Natural killer cell (primary cell): ENCODE results near the gene ZNF503. TPM values are rescaled to one million over a fixed set of nuclear protein-coding genes. Genes with fewer than 3 reads are reported as not detected.

ENCODE experiments used
- ATAC-seq, 3 donors: fragments of 150-1000 bp in 2 of 3; fragments of 200-7000 bp in 1 of 3; cut with Tn5 transposase; 1 replicate in 1 of 3; 2 replicates in 2 of 3; pipeline ENCODE4 v1.10.0; 2021; ENCODE audit warnings: mild to moderate bottlenecking in 2 of 3, moderate library complexity in 2 of 3
- DNase-seq, 2 donors: peaks; one replicate each; pipeline versions ENCODE4 v3.0.0 to v3.0.0-alpha.2; 2013 to 2021; ENCODE audit warnings: mixed read lengths in 1 of 2
- H3K27ac ChIP-seq: one replicate; pipeline ENCODE4 v1.5.1; 2013; ENCODE audit warnings: mild to moderate bottlenecking, low read length
- H3K27me3 ChIP-seq: one replicate; pipeline ENCODE4 v1.6.1; 2013; ENCODE audit warnings: low read length; ENCODE audit not compliant: control insufficient read depth, insufficient read depth
- H3K36me3 ChIP-seq: one replicate; pipeline ENCODE4 v1.6.1; 2013; ENCODE audit warnings: low read length; ENCODE audit not compliant: control insufficient read depth, insufficient read depth
- H3K4me1 ChIP-seq: one replicate; pipeline ENCODE4 v1.6.1; 2013; ENCODE audit warnings: low read length; ENCODE audit not compliant: control insufficient read depth, insufficient read depth
- H3K4me3 ChIP-seq: one replicate; pipeline ENCODE4 v1.5.1; 2013; ENCODE audit warnings: low read length
- H3K9me3 ChIP-seq: one replicate; pipeline ENCODE4 v1.6.1; 2013; ENCODE audit warnings: low read length; ENCODE audit not compliant: control insufficient read depth, insufficient read depth
- H3K27ac Mint-ChIP-seq, 2 donors: one replicate each; pipeline ENCODE4 v1.8.0; 2022; ENCODE audit warnings: mild to moderate bottlenecking in 2 of 2, mixed read lengths in 2 of 2, moderate library complexity in 1 of 2
- H3K27me3 Mint-ChIP-seq, 2 donors: one replicate each; pipeline ENCODE4 v1.8.0; 2022; ENCODE audit warnings: low read depth in 2 of 2, mixed read lengths in 2 of 2
- H3K36me3 Mint-ChIP-seq: one replicate; pipeline ENCODE4 v1.8.0; 2022; ENCODE audit warnings: mixed read lengths
- H3K4me1 Mint-ChIP-seq, 2 donors: one replicate each; pipeline ENCODE4 v1.8.0; 2022; ENCODE audit warnings: mixed read lengths in 2 of 2
- H3K4me3 Mint-ChIP-seq: one replicate; pipeline ENCODE4 v1.8.0; 2022; ENCODE audit warnings: mild to moderate bottlenecking, moderate library complexity, mixed read lengths
- H3K9me3 Mint-ChIP-seq, 2 donors: one replicate each; pipeline ENCODE4 v1.8.0; 2022; ENCODE audit warnings: mixed read lengths in 2 of 2
- CTCF ChIP-seq: fragments of 200-600 bp; IDR thresholded peaks from one replicate; pipeline ENCODE4 v1.8.0; 2022; ENCODE audit warnings: antibody characterized with exemption
- WGBS: methylation state at CpG from one replicate; pipeline ENCODE4 v1.1.7; 2013; ENCODE audit warnings: missing lambda C conversion rate; ENCODE audit not compliant: insufficient coverage; 5-methylcytosine and 5-hydroxymethylcytosine counted together
- intact Hi-C: fragments of 100-400 bp; cut with micrococcal nuclease; formaldehyde crosslinking; loops from one replicate; pipeline ENCODE4 v1.14.2; 2022
- total RNA-seq, 4 donors: library from RNA; stranded (reverse); fragments of 120-200 nt in 1 of 4; gene quantifications; one replicate each; pipeline versions ENCODE4 v1.2.3 to v1.2.4, GENCODE V29; 2013 to 2022

Gene ZNF503
- total RNA-seq, 3 donors from 2014 or later (not counting 1 experiment from before 2014, with no cell fraction given): 0.27 to 1.2 (median 0.73) TPM

GRCh38 chr10:75352650-75353049 is 48.9 kb downstream of the ZNF503 start:
- Histone ChIP-seq H3K4me1 (no peaks in the 10 kb centered on the region), H3K36me3 (no peaks in the 10 kb centered on the region), H3K27ac (no peak overlapping the region), H3K4me3 (no peak overlapping the region), H3K27me3 (no peaks in the 10 kb centered on the region), H3K9me3 (no peaks in the 10 kb centered on the region)
- H3K4me3 Mint-ChIP-seq: no peak overlapping the region
- intact Hi-C loops: no loop called here
- no peak overlapping the region for H3K27ac Mint-ChIP-seq
- 76% methylated on average over 4 of the region's 5 CpGs for WGBS
- H3K4me1 Mint-ChIP-seq: no peaks in the 10 kb centered on the region
- TF ChIP-seq CTCF: no peak
- H3K36me3 Mint-ChIP-seq: no peaks in the 10 kb centered on the region
- peaks cover 11 to 12% of the 10 kb centered on the region in 2 donors for H3K27me3 Mint-ChIP-seq
- no peaks in the 10 kb centered on the region for H3K9me3 Mint-ChIP-seq
- ATAC-seq: peak in 1 of 3 donors; percentile 35
- DNase-seq: no peak

DNA sequence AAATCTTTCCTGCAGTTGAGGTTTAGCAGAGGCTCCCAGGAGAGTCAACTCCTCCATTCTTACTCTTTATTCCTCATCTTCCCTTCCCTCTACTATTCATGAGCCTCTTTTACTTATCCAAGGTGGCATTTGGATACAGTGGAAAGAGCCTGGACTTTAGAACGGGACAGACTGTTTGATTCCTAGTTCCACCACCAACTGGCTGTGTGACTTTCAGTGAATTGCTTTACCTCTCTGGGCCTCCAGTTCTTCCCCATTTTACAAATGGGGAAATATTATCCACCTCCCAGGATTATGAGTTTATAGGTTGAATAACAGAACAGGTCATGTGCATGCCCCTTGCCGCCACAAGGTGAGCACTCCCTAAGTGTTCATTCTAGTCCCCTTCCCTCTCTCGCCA is 49.9 kb downstream of the ZNF503 start:
- H3K27ac Mint-ChIP-seq: no peak overlapping the region
- 100% methylated on average over 2 of the region's 3 CpGs for WGBS
- H3K27me3 Mint-ChIP-seq: peaks cover 11 to 12% of the 10 kb centered on the region in 2 donors
- intact Hi-C loops: no loop called here
- Histone ChIP-seq H3K27me3 (no peaks in the 10 kb centered on the region), H3K4me3 (no peak overlapping the region), H3K4me1 (no peaks in the 10 kb centered on the region), H3K9me3 (no peaks in the 10 kb centered on the region), H3K27ac (no peak overlapping the region), H3K36me3 (no peaks in the 10 kb centered on the region)
- TF ChIP-seq CTCF: no peak
- H3K36me3 Mint-ChIP-seq: no peaks in the 10 kb centered on the region
- no peaks in the 10 kb centered on the region for H3K9me3 Mint-ChIP-seq
- H3K4me3 Mint-ChIP-seq: no peak overlapping the region
- ATAC-seq (no peak), DNase-seq (no peak)
- no peaks in the 10 kb centered on the region for H3K4me1 Mint-ChIP-seq

DNA sequence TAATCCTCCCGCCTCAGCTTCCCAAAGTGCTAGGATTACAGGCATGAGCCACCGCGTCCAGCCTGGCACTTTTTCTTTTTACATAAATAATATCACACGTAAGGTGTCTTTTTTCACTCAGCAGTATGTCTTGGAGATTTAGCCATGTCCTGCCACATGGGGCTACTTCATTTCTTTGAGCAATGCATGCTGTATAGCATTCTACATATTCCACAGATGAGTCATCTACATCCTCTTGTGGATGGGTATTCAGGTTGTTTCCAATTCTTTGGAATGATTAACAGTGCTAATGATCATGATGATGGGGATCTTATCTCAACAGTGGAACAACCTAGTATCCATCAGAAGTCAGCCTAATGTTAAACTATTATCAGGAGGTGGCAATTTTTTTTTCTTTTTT is 50.8 kb downstream of the ZNF503 start:
- no peak overlapping the region for H3K4me3 ChIP-seq
- peaks cover 9 to 12% of the 10 kb centered on the region in 2 donors for H3K27me3 Mint-ChIP-seq
- H3K4me1 ChIP-seq: no peaks in the 10 kb centered on the region
- DNase-seq (no peak), ATAC-seq (no peak)
- H3K36me3 ChIP-seq: no peaks in the 10 kb centered on the region
- no peaks in the 10 kb centered on the region for H3K36me3 Mint-ChIP-seq
- WGBS: 95% methylated on average over 4 of the region's 4 CpGs
- intact Hi-C loops: no loop called here
- H3K27me3 ChIP-seq: no peaks in the 10 kb centered on the region
- no peak overlapping the region for H3K27ac Mint-ChIP-seq
- no peak overlapping the region for H3K27ac ChIP-seq
- H3K9me3 Mint-ChIP-seq: no peaks in the 10 kb centered on the region
- no peak overlapping the region for H3K4me3 Mint-ChIP-seq
- H3K9me3 ChIP-seq: no peaks in the 10 kb centered on the region
- no peaks in the 10 kb centered on the region for H3K4me1 Mint-ChIP-seq
- no peak for TF ChIP-seq CTCF

Other genes with a start within 250 kb of the ZNF503 start
- gene VDAC2, start 191.0 kb downstream of the ZNF503 start, total RNA-seq: 100 to 1,000 TPM; 110 to 124 (median 117) TPM
- gene COMTD1, start 165.8 kb downstream of the ZNF503 start, total RNA-seq: 10 to 100 TPM; 19.9 to 25.1 (median 20.1) TPM
- 1 to 10 TPM; 1.4 to 2.4 (median 2.1) TPM for gene LRMDA, start 29.9 kb upstream of the ZNF503 start, total RNA-seq